Keratinocyte (primary cell): ENCODE results near the gene RAB34.

Source experiments
- EZH2 ChIP-seq: IDR thresholded peaks from one replicate; pipeline ENCODE4 v1.6.1; 2012; ENCODE audit warnings: inconsistent platforms, mild to moderate bottlenecking, low read length, moderate library complexity
- TF ChIP-seq, protein P1 (sequence below), 3 experiments: IDR thresholded peaks in 1 of 3; conservative IDR thresholded peaks in 1 of 3; optimal IDR thresholded peaks in 1 of 3; 2 replicates in 2 of 3; 3 replicates in 1 of 3; pipeline versions ENCODE3 to v1.5.1; 2011; ENCODE audit warnings: low read length in 3 of 3, mild to moderate bottlenecking in 3 of 3, moderate library complexity in 2 of 3, control low read depth in 1 of 3, inconsistent platforms in 1 of 3; ENCODE audit not compliant: insufficient read depth in 2 of 3; ENCODE audit errors: extremely low read depth in 1 of 3

- TF ChIP-seq, protein P1, sequence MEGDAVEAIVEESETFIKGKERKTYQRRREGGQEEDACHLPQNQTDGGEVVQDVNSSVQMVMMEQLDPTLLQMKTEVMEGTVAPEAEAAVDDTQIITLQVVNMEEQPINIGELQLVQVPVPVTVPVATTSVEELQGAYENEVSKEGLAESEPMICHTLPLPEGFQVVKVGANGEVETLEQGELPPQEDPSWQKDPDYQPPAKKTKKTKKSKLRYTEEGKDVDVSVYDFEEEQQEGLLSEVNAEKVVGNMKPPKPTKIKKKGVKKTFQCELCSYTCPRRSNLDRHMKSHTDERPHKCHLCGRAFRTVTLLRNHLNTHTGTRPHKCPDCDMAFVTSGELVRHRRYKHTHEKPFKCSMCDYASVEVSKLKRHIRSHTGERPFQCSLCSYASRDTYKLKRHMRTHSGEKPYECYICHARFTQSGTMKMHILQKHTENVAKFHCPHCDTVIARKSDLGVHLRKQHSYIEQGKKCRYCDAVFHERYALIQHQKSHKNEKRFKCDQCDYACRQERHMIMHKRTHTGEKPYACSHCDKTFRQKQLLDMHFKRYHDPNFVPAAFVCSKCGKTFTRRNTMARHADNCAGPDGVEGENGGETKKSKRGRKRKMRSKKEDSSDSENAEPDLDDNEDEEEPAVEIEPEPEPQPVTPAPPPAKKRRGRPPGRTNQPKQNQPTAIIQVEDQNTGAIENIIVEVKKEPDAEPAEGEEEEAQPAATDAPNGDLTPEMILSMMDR (optimal IDR thresholded peaks at IDR 0.05 in 1 of 3, IDR thresholded peaks at IDR 0.05 in 1 of 3, conservative IDR thresholded peaks at IDR 0.05 in 1 of 3; ENCODE audit: extremely low read depth in 1 of 3, insufficient read depth in 2 of 3, low read length in 3 of 3) = no peak
- no peak for TF ChIP-seq EZH2
Measured at GRCh38 chr17:28749516-28750177, 32.0 kb upstream of the RAB34 start.
